Ishikawa (cell line): ENCODE measurements around the gene CCSER1.

Experiments
- CEBPB ChIP-seq: IDR thresholded peaks from 2 replicates; pipeline ENCODE4 v1.6.1; 2012
- EGR1 ChIP-seq: IDR thresholded peaks from 2 replicates; pipeline ENCODE4 v1.6.1; 2012
- EP300 ChIP-seq: IDR thresholded peaks from 2 replicates; pipeline ENCODE4 v1.6.1; 2012; ENCODE audit warnings: borderline replicate concordance
- FOXM1 ChIP-seq: IDR thresholded peaks from 2 replicates; pipeline ENCODE4 v1.6.1; 2012; ENCODE audit warnings: low read depth, borderline replicate concordance
- NFIC ChIP-seq: IDR thresholded peaks from 2 replicates; pipeline ENCODE4 v1.6.1; 2012
- RAD21 ChIP-seq: IDR thresholded peaks from 2 replicates; pipeline ENCODE4 v1.6.1; 2012; ENCODE audit warnings: low read depth
- REST ChIP-seq: IDR thresholded peaks from 2 replicates; pipeline ENCODE4 v1.6.1; 2012; ENCODE audit warnings: low read depth, mild to moderate bottlenecking
- TAF1 ChIP-seq: IDR thresholded peaks from 2 replicates; pipeline ENCODE4 v1.6.1; 2012; ENCODE audit warnings: low read depth, mild to moderate bottlenecking
- TCF12 ChIP-seq: IDR thresholded peaks from 2 replicates; pipeline ENCODE4 v1.6.1; 2012; ENCODE audit warnings: low read depth
- USF1 ChIP-seq: IDR thresholded peaks from 2 replicates; pipeline ENCODE4 v1.6.1; 2012
- YY1 ChIP-seq: IDR thresholded peaks from 2 replicates; pipeline ENCODE4 v1.6.1; 2012; ENCODE audit warnings: low read depth
- ZBTB7A ChIP-seq: IDR thresholded peaks from 2 replicates; pipeline ENCODE4 v1.6.1; 2012; ENCODE audit warnings: low read depth
- TF ChIP-seq, protein P1 (sequence below): IDR thresholded peaks from 2 replicates; pipeline ENCODE4 v1.6.1; 2012

- TF ChIP-seq EP300, result no peak
- no peak for TF ChIP-seq FOXM1
- TF ChIP-seq USF1, result no peak
- no peak for TF ChIP-seq REST
- no peak for TF ChIP-seq TCF12
- TF ChIP-seq TAF1, result no peak
- TF ChIP-seq EGR1, result no peak
- TF ChIP-seq YY1, result no peak
- TF ChIP-seq, protein P1, sequence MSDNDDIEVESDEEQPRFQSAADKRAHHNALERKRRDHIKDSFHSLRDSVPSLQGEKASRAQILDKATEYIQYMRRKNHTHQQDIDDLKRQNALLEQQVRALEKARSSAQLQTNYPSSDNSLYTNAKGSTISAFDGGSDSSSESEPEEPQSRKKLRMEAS, result no peak
- no peak for TF ChIP-seq ZBTB7A
- no peak for TF ChIP-seq CEBPB
- TF ChIP-seq RAD21, result no peak
- TF ChIP-seq NFIC, result no peak
These were observed 1152.7 kb downstream of the CCSER1 start for GRCh38 chr4:91279899-91280298.
